NCI-H446 (cell line): ENCODE measurements around the gene GCM1.

Experiments
- DNase-seq, 2 experiments: peaks; one replicate each; lab custom pipeline; 2025; lab: John Stamatoyannopoulos, UW

GCM1 gene

GRCh38 chr6:53104916-53105315, 43.7 kb downstream of the GCM1 start:
- DNase-seq = no peak

- DNase-seq = no peak
Measured at GRCh38 chr6:53103993-53104675, 44.5 kb downstream of the GCM1 start.

- DNase-seq = no peak
Measured at GRCh38 chr6:53101006-53101405, 47.6 kb downstream of the GCM1 start.

- no peak for DNase-seq
Measured at GRCh38 chr6:53100561-53100960, 48.1 kb downstream of the GCM1 start.

GRCh38 chr6:53095716-53096115, 52.9 kb downstream of the GCM1 start:
- no peak for DNase-seq

- no peak for DNase-seq
Measured at GRCh38 chr6:53095270-53095669, 53.4 kb downstream of the GCM1 start.

- no peak for DNase-seq
Measured at GRCh38 chr6:53090576-53090975, 58.1 kb downstream of the GCM1 start.

- DNase-seq = no peak
Measured at GRCh38 chr6:53089948-53090347, 58.7 kb downstream of the GCM1 start.

GRCh38 chr6:53086302-53086701, 62.3 kb downstream of the GCM1 start:
- no peak for DNase-seq

GRCh38 chr6:53080813-53081212, 67.8 kb downstream of the GCM1 start:
- no peak for DNase-seq
